ENCODE data around the gene ANKRD63. TPM values are rescaled to one million over a fixed set of nuclear protein-coding genes. Genes with fewer than 3 reads are reported as not detected.

Gene ANKRD63
- total and polyA plus RNA-seq, 7 donors = not detected

GRCh38 chr15:40295297-40295696 lies 12.4 kb upstream of the ANKRD63 start:
- no peaks in the 10 kb centered on the region for H3K36me3 ChIP-seq (ENCODE audit: insufficient read depth in 1 of 2, low read depth in 1 of 2)
- no peaks in the 10 kb centered on the region for H3K27me3 ChIP-seq (ENCODE audit: insufficient read depth in 3 of 3, low read length in 2 of 3)
- peaks cover 4% of the 10 kb centered on the region for H3K9me3 ChIP-seq
- no peak for ATAC-seq
- no peak overlapping the region for H3K4me3 ChIP-seq
- no peak overlapping the region for H3K27ac ChIP-seq
- 71 to 87% (median 84%) methylated on average over 1 of the region's 1 CpG for WGBS, 3 donors
- DNase-seq = peak in 1 of 2 donors; percentile 27
- peaks cover 5% of the 10 kb centered on the region for H3K4me1 ChIP-seq
- TF ChIP-seq CTCF (IDR thresholded peaks at IDR 0.05) = no peak
- intact Hi-C loops (cut with DNase I) = no loop called here

GRCh38 chr15:40293905-40294895 lies 11.3 kb upstream of the ANKRD63 start:
- 87 to 92% (median 88%) methylated on average over 20 of the region's 20 CpGs for WGBS, 3 donors
- peak; percentile 2 to 36 for DNase-seq
- H3K9me3 ChIP-seq = no peaks in the 10 kb centered on the region
- no peak for ATAC-seq
- no peak overlapping the region for H3K4me3 ChIP-seq
- H3K4me1 ChIP-seq = peaks cover 5% of the 10 kb centered on the region
- no peak for TF ChIP-seq CTCF (IDR thresholded peaks at IDR 0.05)
- H3K27me3 ChIP-seq (ENCODE audit: insufficient read depth in 3 of 3, low read length in 2 of 3) = no peaks in the 10 kb centered on the region
- no peaks in the 10 kb centered on the region for H3K36me3 ChIP-seq (ENCODE audit: insufficient read depth in 1 of 2, low read depth in 1 of 2)
- H3K27ac ChIP-seq = no peak overlapping the region
- intact Hi-C loops (cut with DNase I) = no loop called here

- Histone ChIP-seq H3K27ac (no peak overlapping the region), H3K27me3 (ENCODE audit: insufficient read depth in 3 of 3, low read length in 2 of 3) (no peaks in the 10 kb centered on the region), H3K9me3 (no peaks in the 10 kb centered on the region), H3K36me3 (ENCODE audit: insufficient read depth in 1 of 2, low read depth in 1 of 2) (no peaks in the 10 kb centered on the region), H3K4me3 (no peak overlapping the region), H3K4me1 (peaks cover 5% of the 10 kb centered on the region)
- intact Hi-C loops (cut with DNase I) = no loop called here
- no peak for DNase-seq
- TF ChIP-seq CTCF (IDR thresholded peaks at IDR 0.05) = no peak
- ATAC-seq = no peak
Observed at GRCh38 chr15:40293006-40293405, 10.1 kb upstream of the ANKRD63 start.

- H3K36me3 ChIP-seq (ENCODE audit: insufficient read depth in 1 of 2, low read depth in 1 of 2) = no peaks in the 10 kb centered on the region
- no peaks in the 10 kb centered on the region for H3K9me3 ChIP-seq
- no peaks in the 10 kb centered on the region for H3K27me3 ChIP-seq (ENCODE audit: insufficient read depth in 3 of 3, low read length in 2 of 3)
- no peak overlapping the region for H3K27ac ChIP-seq
- H3K4me1 ChIP-seq = peaks cover 7% of the 10 kb centered on the region
- DNase-seq (peak in 1 of 2 donors; percentile 46), ATAC-seq (no peak)
- intact Hi-C loops (cut with DNase I) = no loop called here
- no peak for TF ChIP-seq CTCF (IDR thresholded peaks at IDR 0.05)
- WGBS, 3 donors = 78 to 86% (median 81%) methylated on average over 3 of the region's 3 CpGs
- no peak overlapping the region for H3K4me3 ChIP-seq
Observed at GRCh38 chr15:40292246-40292645, 9.4 kb upstream of the ANKRD63 start.
